ENCODE measurements around the gene MME.

MME gene

DNA sequence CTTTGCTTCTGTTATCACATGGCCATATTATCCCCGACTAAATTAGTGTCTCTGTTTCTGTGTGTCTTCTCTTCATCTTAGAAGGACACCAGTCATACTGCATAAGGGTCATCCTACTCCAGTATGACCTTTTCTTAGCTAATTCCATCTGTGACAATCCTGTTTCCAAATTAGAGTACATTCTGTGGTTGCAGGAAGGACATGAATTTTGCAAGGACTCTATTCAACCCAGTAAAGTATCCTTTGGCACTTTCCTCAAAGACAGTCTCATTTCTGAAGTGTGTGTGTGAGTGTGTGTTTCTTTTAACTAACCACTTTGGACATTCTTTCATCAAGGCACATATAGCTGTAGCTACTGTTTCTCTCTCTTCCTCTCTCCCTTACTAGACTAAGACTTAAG, 15.2 kb upstream of the MME start:
- Histone ChIP-seq H3K4me2 (ENCODE audit: low read length) (no peak overlapping the region), H3K4me3 (ENCODE audit: low read length) (no peak overlapping the region), H3K27ac (ENCODE audit: low read length) (no peak overlapping the region), H2AFZ (ENCODE audit: low read depth, low read length) (no peak overlapping the region), H3K9me3 (ENCODE audit: insufficient read depth, low read length) (no peaks in the 10 kb centered on the region), H3K9ac (ENCODE audit: low read length) (no peak overlapping the region), H3K4me1 (ENCODE audit: low read length) (peaks cover 7% of the 10 kb centered on the region; the same call in 1 of the 2 replicates), H4K20me1 (ENCODE audit: insufficient read depth, low read length) (no peaks in the 10 kb centered on the region), H3K79me2 (ENCODE audit: low read length) (no peaks in the 10 kb centered on the region), H3K27me3 (ENCODE audit: low read depth, low read length) (no peaks in the 10 kb centered on the region), H3K36me3 (replicated peaks; ENCODE audit: low read depth, low read length) (no peaks in the 10 kb centered on the region)
- TF ChIP-seq EZH2phosphoT487 (IDR thresholded peaks at IDR 0.05; ENCODE audit: low read depth) = no peak

DNA sequence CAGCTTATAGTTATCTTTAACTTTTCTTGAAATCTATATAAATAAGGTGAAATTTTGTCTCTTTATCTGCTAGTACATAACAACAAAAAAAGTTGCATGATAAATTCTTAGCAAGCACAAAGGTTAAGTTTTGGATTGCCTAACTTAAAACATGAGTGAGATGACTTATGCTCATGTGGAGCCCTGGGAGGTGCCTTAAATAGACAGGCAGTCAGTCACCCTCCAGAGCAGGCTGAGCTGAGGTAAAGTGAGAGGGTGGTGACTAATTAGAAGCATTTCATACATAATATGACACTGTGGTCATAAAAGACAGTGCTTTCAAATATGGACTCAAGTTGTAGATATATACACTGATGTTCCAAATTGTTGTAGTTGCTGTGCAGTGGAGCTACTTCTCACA, 14.6 kb upstream of the MME start:
- Histone ChIP-seq H3K4me2 (ENCODE audit: low read length) (no peak overlapping the region), H3K9me3 (ENCODE audit: insufficient read depth, low read length) (no peaks in the 10 kb centered on the region), H3K27me3 (ENCODE audit: low read depth, low read length) (no peaks in the 10 kb centered on the region), H3K9ac (ENCODE audit: low read length) (no peak overlapping the region), H3K36me3 (replicated peaks; ENCODE audit: low read depth, low read length) (no peaks in the 10 kb centered on the region), H3K79me2 (ENCODE audit: low read length) (no peaks in the 10 kb centered on the region), H4K20me1 (ENCODE audit: insufficient read depth, low read length) (no peaks in the 10 kb centered on the region), H3K27ac (ENCODE audit: low read length) (no peak overlapping the region), H2AFZ (ENCODE audit: low read depth, low read length) (no peak overlapping the region), H3K4me1 (ENCODE audit: low read length) (peaks cover 7% of the 10 kb centered on the region; the same call in 1 of the 2 replicates), H3K4me3 (ENCODE audit: low read length) (no peak overlapping the region)
- TF ChIP-seq, protein P1, sequence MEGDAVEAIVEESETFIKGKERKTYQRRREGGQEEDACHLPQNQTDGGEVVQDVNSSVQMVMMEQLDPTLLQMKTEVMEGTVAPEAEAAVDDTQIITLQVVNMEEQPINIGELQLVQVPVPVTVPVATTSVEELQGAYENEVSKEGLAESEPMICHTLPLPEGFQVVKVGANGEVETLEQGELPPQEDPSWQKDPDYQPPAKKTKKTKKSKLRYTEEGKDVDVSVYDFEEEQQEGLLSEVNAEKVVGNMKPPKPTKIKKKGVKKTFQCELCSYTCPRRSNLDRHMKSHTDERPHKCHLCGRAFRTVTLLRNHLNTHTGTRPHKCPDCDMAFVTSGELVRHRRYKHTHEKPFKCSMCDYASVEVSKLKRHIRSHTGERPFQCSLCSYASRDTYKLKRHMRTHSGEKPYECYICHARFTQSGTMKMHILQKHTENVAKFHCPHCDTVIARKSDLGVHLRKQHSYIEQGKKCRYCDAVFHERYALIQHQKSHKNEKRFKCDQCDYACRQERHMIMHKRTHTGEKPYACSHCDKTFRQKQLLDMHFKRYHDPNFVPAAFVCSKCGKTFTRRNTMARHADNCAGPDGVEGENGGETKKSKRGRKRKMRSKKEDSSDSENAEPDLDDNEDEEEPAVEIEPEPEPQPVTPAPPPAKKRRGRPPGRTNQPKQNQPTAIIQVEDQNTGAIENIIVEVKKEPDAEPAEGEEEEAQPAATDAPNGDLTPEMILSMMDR (IDR thresholded peaks at IDR 0.05; ENCODE audit: low read depth, low read length) = no peak
- TF ChIP-seq EZH2phosphoT487 (IDR thresholded peaks at IDR 0.05; ENCODE audit: low read depth) = no peak

DNA sequence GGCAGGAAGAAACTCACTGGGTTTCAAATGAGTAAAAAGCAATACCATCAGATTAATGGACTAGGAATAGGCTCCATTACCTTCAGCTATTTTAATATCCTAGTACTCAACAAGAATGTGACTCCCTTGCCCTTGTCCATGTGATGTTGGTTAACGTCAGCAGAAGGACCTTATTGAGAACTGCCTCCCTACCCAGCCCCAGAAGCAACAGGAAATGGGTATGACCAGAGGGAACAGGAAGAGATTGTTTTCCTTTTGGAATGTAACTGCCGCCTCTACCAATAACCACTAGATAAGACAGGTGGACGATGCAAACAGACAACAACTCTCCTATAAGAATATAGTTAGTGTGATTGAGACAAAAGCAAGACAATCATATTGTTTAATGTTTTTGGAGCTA, 10.4 kb upstream of the MME start:
- Histone ChIP-seq H2AFZ (ENCODE audit: low read depth, low read length) (no peak overlapping the region), H3K9ac (ENCODE audit: low read length) (no peak overlapping the region), H3K9me3 (ENCODE audit: insufficient read depth, low read length) (no peaks in the 10 kb centered on the region), H3K4me3 (ENCODE audit: low read length) (no peak overlapping the region), H3K27me3 (ENCODE audit: low read depth, low read length) (no peaks in the 10 kb centered on the region), H3K27ac (ENCODE audit: low read length) (no peak overlapping the region), H3K4me1 (ENCODE audit: low read length) (peaks cover 7% of the 10 kb centered on the region; the same call in 1 of the 2 replicates), H3K36me3 (replicated peaks; ENCODE audit: low read depth, low read length) (no peaks in the 10 kb centered on the region), H3K4me2 (ENCODE audit: low read length) (no peak overlapping the region), H3K79me2 (ENCODE audit: low read length) (no peaks in the 10 kb centered on the region), H4K20me1 (ENCODE audit: insufficient read depth, low read length) (no peaks in the 10 kb centered on the region)
- TF ChIP-seq, protein P1 (IDR thresholded peaks at IDR 0.05; ENCODE audit: low read depth, low read length) = no peak
- no peak for TF ChIP-seq EZH2phosphoT487 (IDR thresholded peaks at IDR 0.05; ENCODE audit: low read depth)

DNA sequence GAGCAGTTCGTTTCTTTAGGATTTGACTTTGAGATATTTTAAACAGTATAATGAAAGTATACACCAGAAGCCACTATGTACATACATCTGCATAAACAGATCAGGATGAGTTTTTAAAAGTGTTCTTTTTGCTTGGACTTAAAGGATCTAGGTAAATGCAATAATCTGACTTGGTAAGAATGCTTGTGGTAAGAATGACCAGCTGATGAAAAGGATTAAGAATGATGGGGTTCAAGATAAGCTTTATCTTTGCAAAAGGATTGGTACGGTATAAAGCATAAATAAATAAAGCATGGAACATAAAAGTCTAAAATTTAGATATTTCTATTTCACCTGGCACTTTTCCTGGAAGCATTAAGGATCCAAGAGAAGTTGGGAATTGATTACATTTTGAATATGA, 9.8 kb upstream of the MME start:
- Histone ChIP-seq H3K4me2 (ENCODE audit: low read length) (no peak overlapping the region), H3K27ac (ENCODE audit: low read length) (no peak overlapping the region), H4K20me1 (ENCODE audit: insufficient read depth, low read length) (no peaks in the 10 kb centered on the region), H3K79me2 (ENCODE audit: low read length) (no peaks in the 10 kb centered on the region), H3K4me1 (ENCODE audit: low read length) (peaks cover 2% of the 10 kb centered on the region; the same call in 1 of the 2 replicates), H3K4me3 (ENCODE audit: low read length) (no peak overlapping the region), H3K36me3 (replicated peaks; ENCODE audit: low read depth, low read length) (no peaks in the 10 kb centered on the region), H2AFZ (ENCODE audit: low read depth, low read length) (no peak overlapping the region), H3K9ac (ENCODE audit: low read length) (no peak overlapping the region), H3K9me3 (ENCODE audit: insufficient read depth, low read length) (no peaks in the 10 kb centered on the region), H3K27me3 (ENCODE audit: low read depth, low read length) (no peaks in the 10 kb centered on the region)
- TF ChIP-seq, protein P1 (IDR thresholded peaks at IDR 0.05; ENCODE audit: low read depth, low read length) = no peak
- TF ChIP-seq EZH2phosphoT487 (IDR thresholded peaks at IDR 0.05; ENCODE audit: low read depth) = no peak
